Hepatocyte (in vitro differentiated cells): ENCODE data around the gene NCOA3.

Source experiments
- CTCF ChIP-seq: fragments of 200-600 bp; sonication (generic); IDR thresholded peaks from 2 replicates; pipeline ENCODE4 v1.5.1; 2016; ENCODE audit warnings: antibody characterized with exemption, mild to moderate bottlenecking; ENCODE audit not compliant: poor library complexity
- EZH2 ChIP-seq: fragments of 200-600 bp; sonication (generic); IDR thresholded peaks from 2 replicates; pipeline ENCODE4 v1.6.1; 2016; ENCODE audit warnings: antibody characterized with exemption, mild to moderate bottlenecking, borderline replicate concordance
- EZH2phosphoT487 ChIP-seq: fragments of 200-600 bp; sonication (generic); IDR thresholded peaks from one replicate; pipeline ENCODE4 v1.6.1; 2018; ENCODE audit warnings: antibody characterized with exemption, mild to moderate bottlenecking, low read depth, moderate library complexity; ENCODE audit not compliant: unreplicated experiment, severe bottlenecking

GRCh38 chr20:47572105-47572729 lies 70.5 kb downstream of the NCOA3 start:
- no peak for TF ChIP-seq CTCF
- no peak for TF ChIP-seq EZH2
- TF ChIP-seq EZH2phosphoT487: no peak
